IMR-90 (cell line): ENCODE data around the gene AHSA1. TPM values are rescaled to one million over a fixed set of nuclear protein-coding genes. Genes with fewer than 3 reads are reported as not detected.

Experiments used
- ATAC-seq: fragments of 200-7000 bp; cut with Tn5 transposase; 2 replicates; pipeline ENCODE4 v1.9.1; 2020; ENCODE audit warnings: low read depth, mild to moderate bottlenecking, moderate library complexity
- BruUV-seq: library from RNA; stranded (reverse); fragments of 400-500 nt; replicated peaks from 2 replicates; lab custom pipeline; 2021; lab: Mats Ljungman, UMichigan
- CTCF ChIA-PET: fragments of 300-600 bp; formaldehyde crosslinking; extraction: SDS; loops from one replicate; lab custom pipeline; 2021; ENCODE audit warnings: antibody characterized with exemption; lab: Yijun Ruan, JAX
- POLR2A ChIA-PET: fragments of 300-600 bp; sonication (Branson Sonifier 250); formaldehyde crosslinking; loops from one replicate; lab custom pipeline; 2022; ENCODE audit warnings: antibody characterized with exemption; ENCODE audit not compliant: unreplicated experiment; lab: Charles Lee
- DNase-seq: peaks from one replicate; pipeline ENCODE4 v3.0.0; 2013
- H2AFZ ChIP-seq: replicated peaks from 2 replicates; pipeline ENCODE3; 2013; ENCODE audit warnings: low read length, mild to moderate bottlenecking; ENCODE audit not compliant: poor library complexity
- H2AK5ac ChIP-seq: 2 replicates; pipeline ENCODE4 v1.6.1; 2013; ENCODE audit warnings: low read depth, low read length, inconsistent platforms
- H2AK9ac ChIP-seq: replicated peaks from 2 replicates; pipeline ENCODE3; 2013; ENCODE audit warnings: mild to moderate bottlenecking, low read depth, low read length, moderate library complexity; ENCODE audit not compliant: poor library complexity
- H2BK120ac ChIP-seq: 2 replicates; pipeline ENCODE4 v1.6.1; 2013; ENCODE audit warnings: low read depth, low read length, inconsistent platforms
- H2BK15ac ChIP-seq: 3 replicates; pipeline ENCODE4 v1.6.1; 2013; ENCODE audit warnings: low read depth, low read length, inconsistent platforms
- H2BK20ac ChIP-seq: 2 replicates; pipeline ENCODE4 v1.6.1; 2013; ENCODE audit warnings: low read depth, mild to moderate bottlenecking, inconsistent platforms, low read length, moderate library complexity
- H2BK5ac ChIP-seq: 2 replicates; pipeline ENCODE4 v1.6.1; 2013; ENCODE audit warnings: mild to moderate bottlenecking, low read depth, low read length, inconsistent platforms; ENCODE audit not compliant: poor library complexity, severe bottlenecking
- H3K14ac ChIP-seq: replicated peaks from 2 replicates; pipeline ENCODE4 v1.6.1; 2013; ENCODE audit warnings: low read depth, low read length, inconsistent platforms
- H3K18ac ChIP-seq: 2 replicates; pipeline ENCODE4 v1.6.1; 2013; ENCODE audit warnings: low read depth, low read length, control low read depth
- H3K23ac ChIP-seq: 2 replicates; pipeline ENCODE4 v1.6.1; 2013; ENCODE audit warnings: low read depth, low read length, inconsistent platforms
- H3K27ac ChIP-seq: 2 replicates; pipeline ENCODE4 v1.5.1; 2013; ENCODE audit warnings: mild to moderate bottlenecking, control low read depth, low read length; ENCODE audit not compliant: insufficient read depth
- H3K27me3 ChIP-seq: 2 replicates; pipeline ENCODE4 v1.6.1; 2013; ENCODE audit warnings: low read length; ENCODE audit not compliant: control insufficient read depth, insufficient read depth
- H3K36me3 ChIP-seq: 2 replicates; pipeline ENCODE4 v1.6.1; 2013; ENCODE audit warnings: low read length, mixed read lengths; ENCODE audit not compliant: control insufficient read depth, insufficient read depth
- H3K4ac ChIP-seq: 2 replicates; pipeline ENCODE4 v1.6.1; 2013; ENCODE audit warnings: low read depth, low read length, inconsistent platforms
- H3K4me1 ChIP-seq: 2 replicates; pipeline ENCODE4 v1.6.1; 2013; ENCODE audit warnings: low read length, mixed read lengths; ENCODE audit not compliant: control insufficient read depth, insufficient read depth
- H3K4me2 ChIP-seq: 2 replicates; pipeline ENCODE4 v1.6.1; 2013; ENCODE audit warnings: low read depth, mild to moderate bottlenecking, control low read depth, low read length, moderate library complexity
- H3K4me3 ChIP-seq: 2 replicates; pipeline ENCODE4 v1.5.1; 2013; ENCODE audit warnings: low read depth, mild to moderate bottlenecking, control low read depth, low read length, moderate library complexity; ENCODE audit not compliant: insufficient read depth
- H3K56ac ChIP-seq: 2 replicates; pipeline ENCODE4 v1.6.1; 2013; ENCODE audit warnings: low read length, inconsistent platforms; ENCODE audit not compliant: insufficient read depth; ENCODE audit errors: extremely low read depth
- H3K79me1 ChIP-seq, 2 experiments: 2 replicates each; pipeline ENCODE4 v1.6.1; 2013; ENCODE audit warnings: low read length in 2 of 2, inconsistent platforms in 1 of 2, low read depth in 1 of 2
- H3K9ac ChIP-seq: 2 replicates; pipeline ENCODE4 v1.6.1; 2013; ENCODE audit warnings: low read depth, low read length, control low read depth
- H3K9me1 ChIP-seq: 2 replicates; pipeline ENCODE4 v1.6.1; 2013; ENCODE audit warnings: low read length, inconsistent platforms; ENCODE audit not compliant: insufficient read depth
- H3K9me3 ChIP-seq: 2 replicates; pipeline ENCODE4 v1.6.1; 2013; ENCODE audit warnings: low read length; ENCODE audit not compliant: control insufficient read depth, insufficient read depth
- H4K20me1 ChIP-seq: 2 replicates; pipeline ENCODE4 v1.6.1; 2013; ENCODE audit warnings: low read length, inconsistent platforms; ENCODE audit not compliant: insufficient read depth
- H4K5ac ChIP-seq: 2 replicates; pipeline ENCODE4 v1.6.1; 2013; ENCODE audit warnings: mild to moderate bottlenecking, low read depth, low read length, control low read depth
- H4K8ac ChIP-seq, 2 experiments: 2 replicates each; pipeline ENCODE4 v1.6.1; 2013; ENCODE audit warnings: low read depth in 2 of 2, low read length in 2 of 2, control low read depth in 1 of 2, inconsistent platforms in 1 of 2
- H4K91ac ChIP-seq: 2 replicates; pipeline ENCODE4 v1.6.1; 2013; ENCODE audit warnings: low read depth, low read length, inconsistent platforms; ENCODE audit not compliant: insufficient read depth
- BHLHE40 ChIP-seq: fragments of 150-350 bp; IDR thresholded peaks from 2 replicates; pipeline ENCODE4 v1.6.1; 2016; ENCODE audit warnings: mild to moderate bottlenecking, low read depth, low read length
- CEBPB ChIP-seq: IDR thresholded peaks from 2 replicates; pipeline ENCODE4 v1.6.1; 2012; ENCODE audit warnings: low read depth, low read length, improper control_type of control experiment
- CHD1 ChIP-seq: IDR thresholded peaks from 2 replicates; pipeline ENCODE4 v1.6.1; 2012; ENCODE audit warnings: low read depth, low read length, improper control_type of control experiment
- CTCF ChIP-seq: conservative IDR thresholded peaks from 2 replicates; pipeline ENCODE4 v1.5.1; 2012; ENCODE audit warnings: mild to moderate bottlenecking, low read depth, low read length, improper control_type of control experiment
- ELK1 ChIP-seq: fragments of 150-350 bp; IDR thresholded peaks from 2 replicates; pipeline ENCODE4 v1.6.1; 2016; ENCODE audit warnings: low read depth, mild to moderate bottlenecking, low read length, moderate library complexity, borderline replicate concordance
- FOS ChIP-seq: fragments of 150-350 bp; IDR thresholded peaks from 2 replicates; pipeline ENCODE4 v1.6.1; 2016; ENCODE audit warnings: low read depth, low read length
- MAFK ChIP-seq: IDR thresholded peaks from 2 replicates; pipeline ENCODE4 v1.6.1; 2012; ENCODE audit warnings: low read depth, low read length, improper control_type of control experiment
- MAZ ChIP-seq: IDR thresholded peaks from 2 replicates; pipeline ENCODE4 v1.6.1; 2012; ENCODE audit warnings: low read depth, mild to moderate bottlenecking, low read length, improper control_type of control experiment, moderate library complexity, borderline replicate concordance
- MXI1 ChIP-seq: IDR thresholded peaks from 2 replicates; pipeline ENCODE4 v1.6.1; 2012; ENCODE audit warnings: low read depth, mild to moderate bottlenecking, low read length, moderate library complexity, borderline replicate concordance
- NFE2L2 ChIP-seq: fragments of 150-350 bp; IDR thresholded peaks from 2 replicates; pipeline ENCODE4 v1.6.1; 2016; ENCODE audit warnings: low read depth, mild to moderate bottlenecking, low read length
- POLR2A ChIP-seq: IDR thresholded peaks from 2 replicates; pipeline ENCODE4 v1.6.1; 2012; ENCODE audit warnings: mild to moderate bottlenecking, low read depth, low read length
- RAD21 ChIP-seq: IDR thresholded peaks from 2 replicates; pipeline ENCODE4 v1.6.1; 2012; ENCODE audit warnings: low read length, improper control_type of control experiment
- RCOR1 ChIP-seq: IDR thresholded peaks from 2 replicates; pipeline ENCODE4 v1.6.1; 2012; ENCODE audit warnings: mild to moderate bottlenecking, low read length, improper control_type of control experiment; ENCODE audit not compliant: insufficient replicate concordance
- RFX5 ChIP-seq: IDR thresholded peaks from 2 replicates; pipeline ENCODE4 v1.8.0; 2012; ENCODE audit warnings: low read depth, mild to moderate bottlenecking, low read length, moderate library complexity
- SMC3 ChIP-seq: fragments of 150-350 bp; IDR thresholded peaks from 2 replicates; pipeline ENCODE4 v1.6.1; 2016; ENCODE audit warnings: low read depth, mild to moderate bottlenecking, antibody characterized with exemption, low read length, moderate library complexity
- USF2 ChIP-seq: fragments of 150-350 bp; IDR thresholded peaks from 2 replicates; pipeline ENCODE4 v1.6.1; 2017; ENCODE audit warnings: mild to moderate bottlenecking, antibody characterized with exemption, low read length, low read depth
- WGBS, 2 experiments: methylation state at CpG; one replicate each; pipeline versions ENCODE4 v1.1.5 to v1.1.7; 2013; ENCODE audit warnings: missing lambda C conversion rate in 2 of 2; ENCODE audit not compliant: insufficient read length in 1 of 2; ENCODE audit errors: extremely low coverage in 2 of 2; 5-methylcytosine and 5-hydroxymethylcytosine counted together
- dilution Hi-C: fragments of 300-500 bp; cut with HindIII; formaldehyde crosslinking; loops from one replicate; pipeline ENCODE4 v1.14.3; 2018; ENCODE audit warnings: low sequenced_read_pairs; ENCODE audit not compliant: unreplicated experiment
- in situ Hi-C: fragments of 300-500 bp; cut with MboI; formaldehyde crosslinking; loops from 3 replicates; pipeline ENCODE4 v1.14.3; 2019; ENCODE audit warnings: low sequenced_read_pairs, inconsistent platforms, mixed read lengths
- intact Hi-C: fragments of 100-400 bp; cut with micrococcal nuclease; formaldehyde crosslinking; loops from 2 replicates; pipeline ENCODE4 v1.10.0; 2022
- polyA plus RNA-seq, 3 experiments: library from polyadenylated mRNA; depleted of rRNA; stranded (reverse); fragments of >200 nt; gene quantifications; 2 replicates each; pipeline ENCODE4 v1.2.3, GENCODE V29; 2012; ENCODE audit warnings: low replicate concordance in 1 of 3
- total RNA-seq: library from RNA; depleted of rRNA; stranded (reverse); fragments of >200 nt; gene quantifications from 2 replicates; pipeline ENCODE4 v1.2.3, GENCODE V29; 2012

Gene AHSA1
- total and polyA plus RNA-seq, 2 of the 4 experiments (the other 2 are of a cell fraction) = 166 to 252 TPM

- POLR2A ChIA-PET = no interaction called here
- ATAC-seq (peak; percentile 42), DNase-seq (no peak)
- Histone ChIP-seq H2AFZ (peak overlapping the region; percentile 79), H2AK9ac (peak overlapping the region; percentile 61), H2BK15ac (no peak overlapping the region), H2BK5ac (no peak overlapping the region), H3K36me3 (no peaks in the 10 kb centered on the region), H3K4me1 (no peaks in the 10 kb centered on the region), H2BK120ac (no peak overlapping the region), H3K9me1 (no peaks in the 10 kb centered on the region), H4K91ac (no peak overlapping the region), H4K5ac (no peak overlapping the region), H3K9ac (no peak overlapping the region), H3K4me3 (peak overlapping the region; percentile 41), H3K23ac (no peak overlapping the region), H3K79me1 (no peaks in the 10 kb centered on the region), H4K20me1 (no peaks in the 10 kb centered on the region), H3K56ac (no peak overlapping the region), H2AK5ac (no peak overlapping the region), H3K18ac (no peak overlapping the region), H3K27ac (no peak overlapping the region), H4K8ac (no peak overlapping the region), H3K4ac (no peak overlapping the region), H3K27me3 (peaks cover 27% of the 10 kb centered on the region), H3K4me2 (peak overlapping the region; percentile 74), H3K9me3 (no peaks in the 10 kb centered on the region), H2BK20ac (no peak overlapping the region), H3K14ac (no peak overlapping the region)
- 19% methylated on average over 8 of the region's 53 CpGs; no CpG with 5 or more reads in 1 of the 2 experiments for WGBS, 2 experiments
- dilution Hi-C loops = no loop called here
- no TSS peak for BruUV-seq
- TF ChIP-seq CHD1 (no peak), FOS (no peak), MAFK (no peak), CEBPB (no peak), CTCF (no peak), USF2 (no peak), RFX5 (no peak), MAZ (no peak), BHLHE40 (no peak), NFE2L2 (no peak), ELK1 (no peak), RAD21 (no peak), MXI1 (no peak), SMC3 (no peak), POLR2A (no peak), RCOR1 (no peak)
- in situ Hi-C loops = no loop called here
- CTCF ChIA-PET = interaction anchor here (1.1 kb wide), 1 partner anchor 8 kb away, joined by 3 read pairs; no protein-coding TSS in a partner anchor
- intact Hi-C loops = no loop called here
These were observed 41.2 kb downstream of the AHSA1 start for GRCh38 chr14:77498984-77499527.
